ENCODE measurements around the gene ADGRV1.

Gene ADGRV1

DNA sequence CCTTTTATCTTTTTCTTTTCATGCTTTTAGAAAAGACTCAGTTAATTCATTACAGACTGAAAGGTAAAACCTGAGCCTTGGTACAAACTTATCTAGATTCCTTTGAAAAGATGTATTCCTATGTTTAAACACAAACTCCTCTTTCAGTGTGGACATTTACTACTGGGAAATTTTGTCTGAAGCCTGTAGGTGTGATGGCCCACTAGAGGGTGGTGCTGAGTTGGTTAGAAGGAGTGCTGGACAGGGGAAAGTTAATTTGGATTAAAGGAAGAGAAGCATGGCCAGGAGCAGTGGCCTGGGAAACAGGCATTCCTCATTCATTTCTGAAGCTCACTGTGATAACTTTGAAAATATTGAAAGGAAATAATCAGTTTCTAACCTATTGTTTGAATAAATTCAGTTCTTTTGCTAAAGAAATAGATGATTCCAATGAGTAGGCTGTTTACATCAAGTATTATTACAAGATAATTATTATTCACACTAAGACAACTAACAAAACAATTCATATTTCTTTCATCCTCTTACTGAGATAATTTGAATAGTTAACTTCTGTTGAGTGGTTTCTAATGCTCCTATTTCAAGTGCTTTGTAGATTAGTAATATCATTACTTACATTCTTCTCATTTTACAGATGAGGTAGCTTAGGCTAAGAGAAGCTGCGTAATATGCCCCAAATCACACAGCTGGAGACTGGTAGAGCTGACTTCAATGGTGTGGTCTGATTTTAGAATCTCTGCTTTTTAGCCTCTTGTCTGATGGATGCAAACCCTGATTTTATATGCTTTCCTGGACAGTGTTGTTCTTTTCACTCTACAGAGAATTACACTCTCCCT lies 150.9 kb downstream of the ADGRV1 start:
- TF ChIP-seq, protein P1, sequence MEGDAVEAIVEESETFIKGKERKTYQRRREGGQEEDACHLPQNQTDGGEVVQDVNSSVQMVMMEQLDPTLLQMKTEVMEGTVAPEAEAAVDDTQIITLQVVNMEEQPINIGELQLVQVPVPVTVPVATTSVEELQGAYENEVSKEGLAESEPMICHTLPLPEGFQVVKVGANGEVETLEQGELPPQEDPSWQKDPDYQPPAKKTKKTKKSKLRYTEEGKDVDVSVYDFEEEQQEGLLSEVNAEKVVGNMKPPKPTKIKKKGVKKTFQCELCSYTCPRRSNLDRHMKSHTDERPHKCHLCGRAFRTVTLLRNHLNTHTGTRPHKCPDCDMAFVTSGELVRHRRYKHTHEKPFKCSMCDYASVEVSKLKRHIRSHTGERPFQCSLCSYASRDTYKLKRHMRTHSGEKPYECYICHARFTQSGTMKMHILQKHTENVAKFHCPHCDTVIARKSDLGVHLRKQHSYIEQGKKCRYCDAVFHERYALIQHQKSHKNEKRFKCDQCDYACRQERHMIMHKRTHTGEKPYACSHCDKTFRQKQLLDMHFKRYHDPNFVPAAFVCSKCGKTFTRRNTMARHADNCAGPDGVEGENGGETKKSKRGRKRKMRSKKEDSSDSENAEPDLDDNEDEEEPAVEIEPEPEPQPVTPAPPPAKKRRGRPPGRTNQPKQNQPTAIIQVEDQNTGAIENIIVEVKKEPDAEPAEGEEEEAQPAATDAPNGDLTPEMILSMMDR (IDR thresholded peaks at IDR 0.05; ENCODE audit: low read depth, low read length, missing control alignments): peak; percentile 96
- in situ Hi-C loops (cut with HindIII; ENCODE audit: low sequenced_read_pairs): no loop called here
- H3K4me3 ChIP-seq (ENCODE audit: low read depth, low read length): no peak overlapping the region
- DNase-seq (ENCODE audit: low read depth): peak; percentile 40

DNA sequence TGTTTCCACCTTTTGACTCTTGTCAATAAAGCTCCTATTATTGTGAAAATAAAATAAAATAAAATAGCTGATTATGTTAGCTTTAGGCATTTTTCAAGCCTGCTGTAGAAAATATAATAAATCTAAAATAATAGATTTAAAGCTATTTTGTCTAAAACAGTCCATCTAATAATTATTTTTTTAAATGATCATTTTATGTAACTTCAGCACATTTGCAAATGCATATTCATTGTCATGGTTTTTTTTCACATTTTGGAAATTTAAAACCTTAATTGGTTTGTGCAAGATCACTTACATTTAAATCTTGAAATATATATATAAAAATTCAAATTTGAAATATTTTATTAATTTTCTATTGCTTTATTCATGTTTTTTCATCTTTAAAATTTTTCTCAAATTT lies 159.8 kb downstream of the ADGRV1 start:
- TF ChIP-seq, protein P1 (IDR thresholded peaks at IDR 0.05; ENCODE audit: low read depth, low read length, missing control alignments): no peak
- no peak for DNase-seq (ENCODE audit: low read depth)
- no peak overlapping the region for H3K4me3 ChIP-seq (ENCODE audit: low read depth, low read length)
- in situ Hi-C loops (cut with HindIII; ENCODE audit: low sequenced_read_pairs): no loop called here

DNA sequence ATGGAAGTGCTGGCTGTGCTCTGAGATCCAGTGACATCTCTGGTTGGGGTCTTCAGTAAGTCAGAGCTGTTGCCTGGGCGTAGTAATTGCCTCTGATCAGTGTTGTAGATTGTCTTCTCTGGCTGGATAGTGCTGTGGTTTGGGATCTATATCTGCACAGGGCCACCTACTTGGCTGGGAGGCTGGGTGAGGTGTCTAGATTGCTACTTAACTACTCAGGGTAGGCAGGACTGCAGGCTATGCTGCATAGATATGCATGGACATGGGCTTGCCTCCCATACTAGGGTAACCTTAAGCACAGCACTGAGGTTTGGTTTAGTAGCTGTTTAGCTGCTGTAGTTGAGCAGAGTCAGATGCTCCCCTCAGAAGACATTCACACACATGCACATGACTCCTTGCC lies 181.0 kb downstream of the ADGRV1 start:
- TF ChIP-seq, protein P1 (IDR thresholded peaks at IDR 0.05; ENCODE audit: low read depth, low read length, missing control alignments): no peak
- H3K4me3 ChIP-seq (ENCODE audit: low read depth, low read length): no peak overlapping the region
- in situ Hi-C loops (cut with HindIII; ENCODE audit: low sequenced_read_pairs): no loop called here
- no peak for DNase-seq (ENCODE audit: low read depth)

DNA sequence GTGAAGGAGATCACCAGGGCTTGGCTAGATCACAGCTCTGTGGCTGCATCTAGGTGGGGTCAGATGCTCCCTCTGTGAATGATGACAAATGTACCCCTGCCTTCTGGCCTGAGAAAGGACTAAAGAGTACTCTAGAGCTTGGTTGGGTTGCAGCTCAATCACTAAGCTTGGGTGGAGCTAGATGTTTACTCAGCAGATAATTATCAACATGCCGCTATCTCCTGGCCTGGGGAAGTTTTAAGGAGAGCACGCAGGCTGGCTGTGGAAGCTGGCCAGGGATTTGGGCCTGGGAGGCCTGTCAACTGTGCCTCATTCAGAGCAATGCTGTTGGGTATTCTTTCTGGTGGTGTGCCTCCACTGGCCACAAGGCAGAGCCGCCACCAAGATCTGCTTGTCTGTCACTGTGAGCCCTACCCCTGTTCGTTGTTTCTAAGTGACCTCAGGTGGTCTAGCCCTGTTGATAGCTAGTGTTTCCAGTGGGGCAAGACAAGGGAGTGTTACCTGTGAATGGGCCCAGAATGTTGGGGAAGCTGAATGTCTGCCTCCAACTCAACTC lies 181.7 kb downstream of the ADGRV1 start:
- TF ChIP-seq, protein P1 (IDR thresholded peaks at IDR 0.05; ENCODE audit: low read depth, low read length, missing control alignments): no peak

DNA sequence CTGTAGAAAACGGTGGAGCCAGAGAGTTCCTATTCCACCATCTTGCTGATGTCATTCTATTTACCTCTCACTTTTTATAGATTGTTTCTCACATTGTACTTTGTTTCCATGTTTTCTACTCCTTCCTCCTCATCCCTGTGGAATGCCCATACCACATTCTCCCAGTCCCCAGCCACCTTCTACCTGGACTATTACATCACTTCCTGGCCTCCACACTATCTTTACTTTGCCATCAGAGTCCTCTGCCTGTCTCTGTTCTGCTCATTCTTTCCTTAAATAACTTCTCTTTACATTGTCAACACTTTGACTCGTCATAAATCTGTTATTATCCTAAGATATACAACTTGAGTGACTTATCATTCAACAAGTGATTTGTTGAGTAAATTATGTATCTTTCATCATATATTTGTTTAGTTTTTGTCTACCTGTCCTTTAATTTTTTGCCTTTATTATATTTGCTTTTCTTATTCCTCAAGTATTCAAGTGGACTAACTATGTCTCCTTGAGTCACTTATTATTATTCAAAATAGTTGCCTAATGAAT lies 182.5 kb downstream of the ADGRV1 start:
- TF ChIP-seq, protein P1 (IDR thresholded peaks at IDR 0.05; ENCODE audit: low read depth, low read length, missing control alignments): no peak
- in situ Hi-C loops (cut with HindIII; ENCODE audit: low sequenced_read_pairs): no loop called here
- no peak overlapping the region for H3K4me3 ChIP-seq (ENCODE audit: low read depth, low read length)
- DNase-seq (ENCODE audit: low read depth): no peak

More for the DNA sequence above, 181.7 kb downstream of the ADGRV1 start:
- in situ Hi-C loops (cut with HindIII; ENCODE audit: low sequenced_read_pairs): no loop called here
- no peak overlapping the region for H3K4me3 ChIP-seq (ENCODE audit: low read depth, low read length)
- no peak for DNase-seq (ENCODE audit: low read depth)

DNA sequence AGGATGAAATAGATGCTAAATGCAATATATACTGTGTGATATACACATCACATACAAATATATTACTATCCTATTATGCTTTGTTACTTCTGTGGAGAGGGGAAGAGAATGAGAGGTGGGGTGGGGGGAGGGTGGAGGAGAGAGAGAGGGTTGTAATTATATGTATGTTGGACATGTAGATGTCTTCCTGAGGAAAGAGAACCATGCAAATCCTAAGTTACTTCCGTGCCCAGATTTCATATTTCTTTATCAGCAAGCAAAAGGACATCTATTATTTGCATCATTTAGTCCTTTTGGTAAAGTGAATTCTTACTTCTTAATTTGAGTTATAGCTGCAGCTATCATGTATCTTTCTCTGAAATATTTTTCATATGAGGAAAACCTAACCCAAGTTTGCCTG lies 187.5 kb downstream of the ADGRV1 start:
- TF ChIP-seq, protein P1 (IDR thresholded peaks at IDR 0.05; ENCODE audit: low read depth, low read length, missing control alignments): no peak
- H3K4me3 ChIP-seq (ENCODE audit: low read depth, low read length): no peak overlapping the region
- in situ Hi-C loops (cut with HindIII; ENCODE audit: low sequenced_read_pairs): no loop called here
- no peak for DNase-seq (ENCODE audit: low read depth)

Data from astrocyte of the cerebellum (primary cell).